HL-60 (cell line): ENCODE measurements around the gene FOXP2.
"Not testable (repeated sequence)": the region's sequence is repeated elsewhere in the genome, so short reads cannot be mapped to it uniquely, and the experiment has no call there.

Source experiments
- POLR2AphosphoS5 ChIP-seq: IDR thresholded peaks from 2 replicates; pipeline ENCODE4 v1.6.1; 2012; ENCODE audit warnings: low read depth
- TF ChIP-seq, protein P1 (sequence below): IDR thresholded peaks from one replicate; pipeline ENCODE4 v1.5.1; 2011; ENCODE audit warnings: low read length, control low read depth, inconsistent platforms; ENCODE audit not compliant: insufficient read depth
- TF ChIP-seq, protein P2 (sequence below): IDR thresholded peaks from 2 replicates; pipeline ENCODE4 v1.6.1; 2012; ENCODE audit warnings: low read depth; ENCODE audit not compliant: insufficient replicate concordance

- TF ChIP-seq, protein P1, sequence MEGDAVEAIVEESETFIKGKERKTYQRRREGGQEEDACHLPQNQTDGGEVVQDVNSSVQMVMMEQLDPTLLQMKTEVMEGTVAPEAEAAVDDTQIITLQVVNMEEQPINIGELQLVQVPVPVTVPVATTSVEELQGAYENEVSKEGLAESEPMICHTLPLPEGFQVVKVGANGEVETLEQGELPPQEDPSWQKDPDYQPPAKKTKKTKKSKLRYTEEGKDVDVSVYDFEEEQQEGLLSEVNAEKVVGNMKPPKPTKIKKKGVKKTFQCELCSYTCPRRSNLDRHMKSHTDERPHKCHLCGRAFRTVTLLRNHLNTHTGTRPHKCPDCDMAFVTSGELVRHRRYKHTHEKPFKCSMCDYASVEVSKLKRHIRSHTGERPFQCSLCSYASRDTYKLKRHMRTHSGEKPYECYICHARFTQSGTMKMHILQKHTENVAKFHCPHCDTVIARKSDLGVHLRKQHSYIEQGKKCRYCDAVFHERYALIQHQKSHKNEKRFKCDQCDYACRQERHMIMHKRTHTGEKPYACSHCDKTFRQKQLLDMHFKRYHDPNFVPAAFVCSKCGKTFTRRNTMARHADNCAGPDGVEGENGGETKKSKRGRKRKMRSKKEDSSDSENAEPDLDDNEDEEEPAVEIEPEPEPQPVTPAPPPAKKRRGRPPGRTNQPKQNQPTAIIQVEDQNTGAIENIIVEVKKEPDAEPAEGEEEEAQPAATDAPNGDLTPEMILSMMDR: not testable (repeated sequence)
- TF ChIP-seq, protein P2, sequence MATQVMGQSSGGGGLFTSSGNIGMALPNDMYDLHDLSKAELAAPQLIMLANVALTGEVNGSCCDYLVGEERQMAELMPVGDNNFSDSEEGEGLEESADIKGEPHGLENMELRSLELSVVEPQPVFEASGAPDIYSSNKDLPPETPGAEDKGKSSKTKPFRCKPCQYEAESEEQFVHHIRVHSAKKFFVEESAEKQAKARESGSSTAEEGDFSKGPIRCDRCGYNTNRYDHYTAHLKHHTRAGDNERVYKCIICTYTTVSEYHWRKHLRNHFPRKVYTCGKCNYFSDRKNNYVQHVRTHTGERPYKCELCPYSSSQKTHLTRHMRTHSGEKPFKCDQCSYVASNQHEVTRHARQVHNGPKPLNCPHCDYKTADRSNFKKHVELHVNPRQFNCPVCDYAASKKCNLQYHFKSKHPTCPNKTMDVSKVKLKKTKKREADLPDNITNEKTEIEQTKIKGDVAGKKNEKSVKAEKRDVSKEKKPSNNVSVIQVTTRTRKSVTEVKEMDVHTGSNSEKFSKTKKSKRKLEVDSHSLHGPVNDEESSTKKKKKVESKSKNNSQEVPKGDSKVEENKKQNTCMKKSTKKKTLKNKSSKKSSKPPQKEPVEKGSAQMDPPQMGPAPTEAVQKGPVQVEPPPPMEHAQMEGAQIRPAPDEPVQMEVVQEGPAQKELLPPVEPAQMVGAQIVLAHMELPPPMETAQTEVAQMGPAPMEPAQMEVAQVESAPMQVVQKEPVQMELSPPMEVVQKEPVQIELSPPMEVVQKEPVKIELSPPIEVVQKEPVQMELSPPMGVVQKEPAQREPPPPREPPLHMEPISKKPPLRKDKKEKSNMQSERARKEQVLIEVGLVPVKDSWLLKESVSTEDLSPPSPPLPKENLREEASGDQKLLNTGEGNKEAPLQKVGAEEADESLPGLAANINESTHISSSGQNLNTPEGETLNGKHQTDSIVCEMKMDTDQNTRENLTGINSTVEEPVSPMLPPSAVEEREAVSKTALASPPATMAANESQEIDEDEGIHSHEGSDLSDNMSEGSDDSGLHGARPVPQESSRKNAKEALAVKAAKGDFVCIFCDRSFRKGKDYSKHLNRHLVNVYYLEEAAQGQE: not testable (repeated sequence)
- not testable (repeated sequence) for TF ChIP-seq POLR2AphosphoS5
Observed at GRCh38 chr7:114497491-114497890, 82.9 kb downstream of the FOXP2 start.
